Ectodermal cell (in vitro differentiated cells): ENCODE results near the gene NKIRAS2.
"Not testable (repeated sequence)": the region's sequence is repeated elsewhere in the genome, so short reads cannot be mapped to it uniquely, and the experiment has no call there.

Experiments used
- H3K27ac ChIP-seq: 2 replicates; pipeline ENCODE4 v1.7.0; 2013; ENCODE audit warnings: mild to moderate bottlenecking, low read depth, low read length; ENCODE audit not compliant: insufficient read depth, poor library complexity, severe bottlenecking
- H3K27me3 ChIP-seq: 2 replicates; pipeline ENCODE4 v1.7.0; 2013; ENCODE audit warnings: mild to moderate bottlenecking, low read length; ENCODE audit not compliant: insufficient read depth, control insufficient read depth, poor library complexity, severe bottlenecking
- H3K36me3 ChIP-seq: one replicate; pipeline ENCODE4 v1.7.0; 2013; ENCODE audit warnings: low read length; ENCODE audit not compliant: control insufficient read depth, insufficient read depth
- H3K4me1 ChIP-seq: one replicate; pipeline ENCODE4 v1.7.0; 2013; ENCODE audit warnings: low read length; ENCODE audit not compliant: control insufficient read depth, insufficient read depth
- H3K4me3 ChIP-seq: 2 replicates; pipeline ENCODE4 v1.7.0; 2013; ENCODE audit warnings: low read depth, low read length, control low read depth; ENCODE audit not compliant: insufficient read depth
- H3K9me3 ChIP-seq: 2 replicates; pipeline ENCODE4 v1.7.0; 2013; ENCODE audit warnings: mild to moderate bottlenecking, low read length, moderate library complexity; ENCODE audit not compliant: control insufficient read depth
- WGBS, 2 experiments: methylation state at CpG; one replicate each; pipeline ENCODE4 v1.1.7; 2013; ENCODE audit warnings: missing lambda C conversion rate in 2 of 2; 5-methylcytosine and 5-hydroxymethylcytosine counted together

Gene NKIRAS2

DNA sequence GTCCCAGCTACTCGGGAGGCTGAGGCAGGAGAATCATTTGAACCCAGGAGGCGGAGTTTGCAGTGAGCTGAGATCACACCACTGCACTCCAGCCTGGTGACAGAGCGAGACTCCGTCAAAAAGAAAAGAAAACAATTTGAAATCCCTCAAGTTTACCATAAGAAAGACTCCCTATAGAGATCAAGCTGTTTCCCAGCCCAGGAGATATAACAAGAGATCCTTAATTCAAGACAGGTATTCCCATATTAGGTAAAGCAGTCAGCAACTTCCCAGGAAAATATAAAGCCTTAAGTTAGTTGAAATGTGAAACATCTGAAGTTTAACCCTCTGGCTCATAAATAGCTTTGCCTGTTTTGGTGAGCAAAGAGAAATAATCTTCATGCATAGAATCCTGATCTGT lies 7.5 kb upstream of the NKIRAS2 start:
- WGBS, 2 experiments, result 51 to 59% methylated on average over 4 of the region's 4 CpGs
- H3K4me1 ChIP-seq, H3K27me3 ChIP-seq, H3K36me3 ChIP-seq, H3K9me3 ChIP-seq, H3K27ac ChIP-seq, H3K4me3 ChIP-seq: not testable (repeated sequence)

DNA sequence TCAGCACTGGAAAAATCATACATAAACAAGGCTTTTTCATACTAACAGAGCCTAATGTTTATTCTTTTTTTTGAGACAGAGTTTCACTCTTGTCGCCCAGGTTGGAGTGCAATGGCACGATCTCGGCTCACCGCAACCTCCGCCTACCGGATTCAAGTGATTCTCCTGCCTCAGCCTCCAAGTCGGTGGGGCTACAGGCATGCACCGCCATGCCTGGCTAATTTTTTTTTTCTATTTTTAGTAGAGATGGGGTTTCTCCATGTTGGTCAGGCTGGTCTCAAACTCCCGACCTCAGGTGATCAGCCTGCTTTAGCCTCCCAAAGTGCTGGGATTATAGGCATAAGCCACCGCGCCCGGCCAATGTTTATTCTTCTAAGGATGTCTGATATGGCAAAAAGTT lies 6.2 kb upstream of the NKIRAS2 start:
- H3K36me3 ChIP-seq, H3K27me3 ChIP-seq, H3K4me3 ChIP-seq, H3K27ac ChIP-seq, H3K4me1 ChIP-seq, H3K9me3 ChIP-seq: not testable (repeated sequence)
- 94 to 98% methylated on average over 12 of the region's 12 CpGs for WGBS, 2 experiments

- H3K9me3 ChIP-seq, result no peaks in the 10 kb centered on the region
- no peaks in the 10 kb centered on the region for H3K36me3 ChIP-seq
- WGBS, 2 experiments, result 16% methylated on average over 12 of the region's 12 CpGs
- H3K4me1 ChIP-seq, result peaks cover 16% of the 10 kb centered on the region
- peak overlapping the region; percentile 90 for H3K27ac ChIP-seq
- H3K27me3 ChIP-seq, result no peaks in the 10 kb centered on the region
- peak overlapping the region; percentile 100 for H3K4me3 ChIP-seq
These were observed 3.5 kb upstream of the NKIRAS2 start for GRCh38 chr17:42016411-42016831.

GRCh38 chr17:42016941-42017865 lies 2.7 kb upstream of the NKIRAS2 start, which contains the start of gene DNAJC7:
TSS of gene DNAJC7 (minus strand) at chr17:42017439. CDS start at chr17:42017416, 23 bp downstream.
- H3K9me3 ChIP-seq, result no peaks in the 10 kb centered on the region
- H3K27me3 ChIP-seq, result no peaks in the 10 kb centered on the region
- 0% methylated on average over 70 of the region's 70 CpGs for WGBS, 2 experiments
- peaks cover 17% of the 10 kb centered on the region for H3K4me1 ChIP-seq
- H3K4me3 ChIP-seq, result peak within 1 kb of the TSS; percentile 100
- no peaks in the 10 kb centered on the region for H3K36me3 ChIP-seq
- peak within 1 kb of the TSS; percentile 90 for H3K27ac ChIP-seq

- WGBS, 2 experiments, result 16 to 18% methylated on average over 11 of the region's 11 CpGs
- Histone ChIP-seq H3K4me1 (peaks cover 17% of the 10 kb centered on the region), H3K4me3 (peak overlapping the region; percentile 100), H3K27me3 (no peaks in the 10 kb centered on the region), H3K27ac (peak overlapping the region; percentile 90), H3K36me3 (peaks cover 1% of the 10 kb centered on the region), H3K9me3 (no peaks in the 10 kb centered on the region)
These were observed 2.1 kb upstream of the NKIRAS2 start for GRCh38 chr17:42017866-42018200.

DNA sequence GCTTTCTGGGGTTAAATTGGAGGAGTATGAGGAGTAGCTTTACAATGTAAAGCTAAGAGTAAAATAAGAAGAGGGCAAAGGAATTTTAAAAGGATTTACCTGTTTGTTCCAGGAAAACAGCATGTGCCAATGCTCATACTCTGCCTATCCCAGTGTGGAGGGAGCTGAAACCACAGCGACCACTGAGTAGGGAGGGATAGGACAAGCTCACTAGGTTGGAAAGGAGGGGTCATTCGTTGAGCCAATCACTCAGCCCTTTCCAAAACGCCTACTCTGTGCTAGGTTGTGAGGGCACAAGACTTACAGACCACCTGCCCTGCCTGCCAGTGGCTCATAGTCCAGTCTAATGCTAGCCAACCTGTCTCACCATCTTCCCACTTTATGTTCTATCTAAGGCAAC lies 1.6 kb upstream of the NKIRAS2 start:
- H3K9me3 ChIP-seq, result no peaks in the 10 kb centered on the region
- 48 to 67% methylated on average over 3 of the region's 3 CpGs for WGBS, 2 experiments
- peaks cover 6% of the 10 kb centered on the region for H3K36me3 ChIP-seq
- no peak overlapping the region for H3K27ac ChIP-seq
- H3K4me3 ChIP-seq, result peak overlapping the region; percentile 100
- H3K27me3 ChIP-seq, result no peaks in the 10 kb centered on the region
- peaks cover 17% of the 10 kb centered on the region for H3K4me1 ChIP-seq

DNA sequence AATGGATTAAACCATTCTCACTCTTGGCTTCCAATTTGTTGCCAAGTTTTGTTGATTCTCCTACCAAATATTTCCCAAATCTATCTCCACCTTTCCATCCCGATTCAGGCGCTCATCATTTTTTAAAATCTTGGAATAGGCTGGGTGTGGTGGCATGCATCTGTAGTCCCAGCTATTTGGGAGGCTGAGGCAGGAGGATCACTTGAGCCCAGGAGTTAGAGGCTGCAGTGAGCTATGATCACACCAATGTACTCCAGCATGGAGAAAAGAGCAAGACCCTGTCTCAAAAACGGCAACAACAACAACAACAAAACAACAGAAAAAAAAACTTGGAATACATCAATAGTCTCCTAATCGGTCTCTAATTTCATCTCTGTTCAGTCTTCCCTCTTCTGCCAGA lies 902 bp upstream of the NKIRAS2 start:
- peaks cover 17% of the 10 kb centered on the region for H3K4me1 ChIP-seq
- peaks cover 13% of the 10 kb centered on the region for H3K36me3 ChIP-seq
- no peaks in the 10 kb centered on the region for H3K9me3 ChIP-seq
- no peak overlapping the region for H3K27ac ChIP-seq
- no peak overlapping the region for H3K4me3 ChIP-seq
- WGBS, 2 experiments, result 89 to 97% methylated on average over 4 of the region's 4 CpGs
- no peaks in the 10 kb centered on the region for H3K27me3 ChIP-seq

GRCh38 chr17:42020845-42021244 lies 955 bp downstream of the NKIRAS2 start:
- Histone ChIP-seq H3K4me3 (peak overlapping the region; percentile 94), H3K36me3 (peaks cover 13% of the 10 kb centered on the region), H3K4me1 (peaks cover 15% of the 10 kb centered on the region)
- H3K27ac ChIP-seq, H3K27me3 ChIP-seq, H3K9me3 ChIP-seq: not testable (repeated sequence)
- WGBS, 2 experiments, result 87 to 92% methylated on average over 8 of the region's 8 CpGs

DNA sequence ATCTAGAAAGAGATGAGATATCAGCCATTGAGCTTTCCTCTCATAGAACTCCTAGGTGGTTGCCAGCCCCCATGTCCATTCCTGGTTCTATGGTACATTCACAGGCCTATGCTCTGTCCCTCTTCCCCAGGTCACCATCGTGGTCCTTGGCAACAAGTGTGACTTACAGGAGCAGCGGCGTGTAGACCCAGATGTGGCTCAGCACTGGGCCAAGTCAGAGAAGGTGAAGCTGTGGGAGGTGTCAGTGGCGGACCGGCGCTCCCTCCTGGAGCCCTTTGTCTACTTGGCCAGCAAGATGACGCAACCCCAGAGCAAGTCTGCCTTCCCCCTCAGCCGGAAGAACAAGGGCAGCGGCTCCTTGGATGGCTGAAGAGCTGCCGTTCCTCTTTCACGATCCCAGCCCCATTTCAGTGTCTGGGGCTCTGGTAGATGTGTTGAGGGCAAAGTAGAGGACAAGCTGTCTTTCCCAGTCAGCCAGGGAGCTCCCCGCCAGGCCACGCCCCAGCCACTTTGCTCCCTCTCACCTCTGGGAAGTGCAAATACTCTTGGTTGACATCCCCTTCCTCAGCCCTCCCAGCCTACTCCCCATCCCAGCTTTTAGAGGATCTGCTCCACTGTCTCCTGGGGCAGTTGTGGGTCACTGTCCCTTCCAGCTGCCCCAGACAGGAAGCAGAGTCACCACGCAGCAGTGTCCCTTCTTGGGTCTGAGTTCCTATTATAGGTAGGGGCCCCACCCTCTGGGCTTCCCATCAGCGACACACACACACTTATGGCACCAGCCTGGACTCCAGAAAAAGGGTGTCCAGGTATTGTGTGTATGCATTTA lies 3.8 kb downstream of the NKIRAS2 start:
- no peak overlapping the region for H3K27ac ChIP-seq
- no peaks in the 10 kb centered on the region for H3K9me3 ChIP-seq
- H3K4me1 ChIP-seq, result peaks cover 35% of the 10 kb centered on the region
- H3K4me3 ChIP-seq, result no peak overlapping the region
- H3K27me3 ChIP-seq, result no peaks in the 10 kb centered on the region
- WGBS, 2 experiments, result 95 to 96% methylated on average over 15 of the region's 15 CpGs
- peaks cover 13% of the 10 kb centered on the region for H3K36me3 ChIP-seq

GRCh38 chr17:42025191-42025579 lies 5.3 kb downstream of the NKIRAS2 start:
- Histone ChIP-seq H3K36me3 (peaks cover 13% of the 10 kb centered on the region), H3K4me1 (peaks cover 39% of the 10 kb centered on the region), H3K27ac (no peak overlapping the region), H3K9me3 (no peaks in the 10 kb centered on the region), H3K4me3 (no peak overlapping the region), H3K27me3 (no peaks in the 10 kb centered on the region)
- 77 to 79% methylated on average over 8 of the region's 8 CpGs for WGBS, 2 experiments
